SK-N-SH treated with all-trans-retinoic acid at 6 μM for 48 hours (cell line): ENCODE measurements around the gene GNAS-AS1.
A peak's percentile ranks its signal among the peaks of the same experiment; 100 is the strongest.
"Not testable (repeated sequence)": the region's sequence is repeated elsewhere in the genome, so short reads cannot be mapped to it uniquely, and the experiment has no call there.

Source experiments
- ATAC-seq: fragments of 200-7000 bp; cut with Tn5 transposase; 3 replicates; pipeline ENCODE4 v1.9.1; 2020; ENCODE audit warnings: mild to moderate bottlenecking, moderate library complexity
- ARNTL ChIP-seq: fragments of 450-650 bp; formaldehyde crosslinking; IDR thresholded peaks from 2 replicates; pipeline ENCODE4 v1.5.0; 2020; ENCODE audit warnings: low read depth, mild to moderate bottlenecking, moderate library complexity, borderline replicate concordance
- BACH2 ChIP-seq: fragments of 250-450 bp; sonication (Bioruptor Pico); IDR thresholded peaks from 2 replicates; pipeline ENCODE4 v1.9.0; 2021; ENCODE audit warnings: mild to moderate bottlenecking, borderline replicate concordance
- CSDC2 ChIP-seq: fragments of 250-450 bp; sonication (Bioruptor Pico); IDR thresholded peaks from 2 replicates; pipeline ENCODE4 v1.5.0; 2020; ENCODE audit warnings: mild to moderate bottlenecking, moderate library complexity
- ESRRG ChIP-seq: fragments of 250-450 bp; sonication (Bioruptor Pico); IDR thresholded peaks from 2 replicates; pipeline ENCODE4 v1.6.1; 2021; ENCODE audit warnings: mild to moderate bottlenecking
- GLIS3 ChIP-seq: fragments of 250-450 bp; sonication (Bioruptor Pico); IDR thresholded peaks from 2 replicates; pipeline ENCODE4 v1.5.0; 2020; ENCODE audit warnings: mild to moderate bottlenecking, moderate library complexity
- ISL1 ChIP-seq: fragments of 250-450 bp; sonication (Bioruptor Pico); IDR thresholded peaks from 2 replicates; pipeline ENCODE4 v2.1.2; 2022; ENCODE audit warnings: mild to moderate bottlenecking, moderate library complexity
- OSR1 ChIP-seq: fragments of 250-450 bp; sonication (Bioruptor Pico); IDR thresholded peaks from 2 replicates; pipeline ENCODE4 v1.8.0; 2022; ENCODE audit warnings: moderate library complexity, mild to moderate bottlenecking, inconsistent platforms
- PPARA ChIP-seq: fragments of 250-450 bp; sonication (Bioruptor Pico); IDR thresholded peaks from 2 replicates; pipeline ENCODE4 v1.5.0; 2020; ENCODE audit warnings: mild to moderate bottlenecking, borderline replicate concordance
- RARB ChIP-seq: fragments of 250-450 bp; sonication (Bioruptor Pico); IDR thresholded peaks from 2 replicates; pipeline ENCODE4 v1.8.0; 2021; ENCODE audit warnings: mild to moderate bottlenecking, moderate library complexity
- SNAI2 ChIP-seq: fragments of 250-450 bp; sonication (Bioruptor Pico); IDR thresholded peaks from 2 replicates; pipeline ENCODE4 v1.5.0; 2020; ENCODE audit warnings: mild to moderate bottlenecking, moderate library complexity
- TCF4 ChIP-seq: fragments of 250-450 bp; sonication (Bioruptor Pico); IDR thresholded peaks from 2 replicates; pipeline ENCODE4 v1.8.0; 2021; ENCODE audit warnings: mild to moderate bottlenecking, moderate library complexity, borderline replicate concordance
- TOX ChIP-seq: fragments of 250-450 bp; sonication (Bioruptor Pico); IDR thresholded peaks from 2 replicates; pipeline ENCODE4 v1.8.0; 2021; ENCODE audit warnings: mild to moderate bottlenecking, moderate library complexity, borderline replicate concordance
- ZC3H10 ChIP-seq: fragments of 250-450 bp; sonication (Bioruptor Pico); IDR thresholded peaks from 2 replicates; pipeline ENCODE4 v1.5.1; 2021; ENCODE audit warnings: mild to moderate bottlenecking, moderate library complexity
- ZFP3 ChIP-seq: fragments of 250-450 bp; sonication (Bioruptor Pico); IDR thresholded peaks from 2 replicates; pipeline ENCODE4 v1.5.0; 2020; ENCODE audit warnings: mild to moderate bottlenecking, moderate library complexity
- ZFP30 ChIP-seq: fragments of 450-650 bp; formaldehyde crosslinking; IDR thresholded peaks from 2 replicates; pipeline ENCODE4 v1.5.0; 2022; ENCODE audit warnings: mild to moderate bottlenecking, moderate library complexity
- ZNF565 ChIP-seq: fragments of 450-650 bp; formaldehyde crosslinking; conservative IDR thresholded peaks from 2 replicates; pipeline ENCODE4 v1.5.0; 2020; ENCODE audit warnings: low read depth, mild to moderate bottlenecking, moderate library complexity
- ZNF70 ChIP-seq: fragments of 450-650 bp; formaldehyde crosslinking; IDR thresholded peaks from 2 replicates; pipeline ENCODE4 v1.5.0; 2020; ENCODE audit warnings: mild to moderate bottlenecking, moderate library complexity
- ZNF8 ChIP-seq: fragments of 450-650 bp; formaldehyde crosslinking; IDR thresholded peaks from 2 replicates; pipeline ENCODE4 v1.5.0; 2020; ENCODE audit warnings: mild to moderate bottlenecking, moderate library complexity
- TF ChIP-seq, protein P1 (sequence below): fragments of 250-450 bp; sonication (Bioruptor Pico); IDR thresholded peaks from 2 replicates; pipeline ENCODE4 v1.5.1; 2021; ENCODE audit warnings: mild to moderate bottlenecking, moderate library complexity
- TF ChIP-seq, protein P2 (sequence below): fragments of 250-450 bp; sonication (Bioruptor Pico); IDR thresholded peaks from 2 replicates; pipeline ENCODE4 v1.8.0; 2020; ENCODE audit warnings: mild to moderate bottlenecking, moderate library complexity, borderline replicate concordance
- TF ChIP-seq, protein P3 (sequence below): fragments of 250-450 bp; sonication (Bioruptor Pico); IDR thresholded peaks from 2 replicates; pipeline ENCODE4 v1.5.1; 2020; ENCODE audit warnings: low read depth, mild to moderate bottlenecking, moderate library complexity

The GNAS-AS1 gene

DNA sequence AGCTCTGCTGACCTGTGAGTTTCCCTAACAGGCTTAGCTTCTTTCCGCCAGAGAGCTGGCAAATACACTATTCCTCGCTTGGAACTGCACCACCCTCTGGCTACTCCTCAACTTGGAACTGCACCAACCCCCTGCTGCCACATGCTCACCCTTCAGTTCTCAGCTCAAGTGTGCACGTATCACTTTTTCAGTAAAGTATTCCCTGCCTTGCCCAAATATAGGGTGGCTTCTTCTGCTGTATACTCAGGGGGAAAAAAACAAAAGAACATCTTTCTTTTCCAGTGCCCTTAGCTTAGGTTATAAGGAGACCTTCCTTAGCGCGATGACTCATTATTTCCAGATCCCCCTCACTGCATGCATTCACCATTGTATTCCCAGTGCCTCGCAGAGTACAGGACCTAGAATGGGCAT is 21.2 kb downstream of the GNAS-AS1 start:
- peak; percentile 38; the same call in 1 of the 3 replicates for ATAC-seq
- TF ChIP-seq CSDC2, result no peak
- no peak for TF ChIP-seq ESRRG (CRISPR knock-in tag)
- TF ChIP-seq TCF4 (CRISPR knock-in tag), result no peak
- no peak for TF ChIP-seq ZFP3 (CRISPR knock-in tag)
- no peak for TF ChIP-seq PPARA
- TF ChIP-seq ISL1 (CRISPR knock-in tag), result no peak
- TF ChIP-seq OSR1 (CRISPR knock-in tag), result no peak
- TF ChIP-seq ZNF8, result no peak
- no peak for TF ChIP-seq ARNTL (CRISPR knock-in tag)
- TF ChIP-seq, protein P1, sequence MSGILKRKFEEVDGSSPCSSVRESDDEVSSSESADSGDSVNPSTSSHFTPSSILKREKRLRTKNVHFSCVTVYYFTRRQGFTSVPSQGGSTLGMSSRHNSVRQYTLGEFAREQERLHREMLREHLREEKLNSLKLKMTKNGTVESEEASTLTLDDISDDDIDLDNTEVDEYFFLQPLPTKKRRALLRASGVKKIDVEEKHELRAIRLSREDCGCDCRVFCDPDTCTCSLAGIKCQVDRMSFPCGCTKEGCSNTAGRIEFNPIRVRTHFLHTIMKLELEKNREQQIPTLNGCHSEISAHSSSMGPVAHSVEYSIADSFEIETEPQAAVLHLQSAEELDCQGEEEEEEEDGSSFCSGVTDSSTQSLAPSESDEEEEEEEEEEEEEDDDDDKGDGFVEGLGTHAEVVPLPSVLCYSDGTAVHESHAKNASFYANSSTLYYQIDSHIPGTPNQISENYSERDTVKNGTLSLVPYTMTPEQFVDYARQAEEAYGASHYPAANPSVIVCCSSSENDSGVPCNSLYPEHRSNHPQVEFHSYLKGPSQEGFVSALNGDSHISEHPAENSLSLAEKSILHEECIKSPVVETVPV (CRISPR knock-in tag), result no peak
- TF ChIP-seq TOX, result no peak

DNA sequence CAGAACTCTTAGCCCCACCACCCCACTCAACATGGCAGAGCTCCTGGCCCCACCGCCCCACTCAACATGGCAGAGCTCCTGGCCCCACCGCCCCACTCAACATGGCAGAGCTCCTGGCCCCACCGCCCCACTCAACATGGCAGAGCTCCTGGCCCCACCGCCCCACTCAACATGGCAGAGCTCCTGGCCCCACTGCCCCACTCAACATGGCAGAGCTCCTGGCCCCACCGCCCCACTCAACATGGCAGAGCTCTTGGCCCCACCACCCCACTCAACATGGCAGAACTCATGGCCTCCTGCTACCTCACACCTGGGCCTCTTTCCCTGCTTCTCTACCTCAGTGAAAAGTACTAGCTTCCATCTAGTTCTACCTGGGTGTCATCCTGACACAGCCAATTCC is 21.9 kb downstream of the GNAS-AS1 start:
- not testable (repeated sequence) for ATAC-seq

DNA sequence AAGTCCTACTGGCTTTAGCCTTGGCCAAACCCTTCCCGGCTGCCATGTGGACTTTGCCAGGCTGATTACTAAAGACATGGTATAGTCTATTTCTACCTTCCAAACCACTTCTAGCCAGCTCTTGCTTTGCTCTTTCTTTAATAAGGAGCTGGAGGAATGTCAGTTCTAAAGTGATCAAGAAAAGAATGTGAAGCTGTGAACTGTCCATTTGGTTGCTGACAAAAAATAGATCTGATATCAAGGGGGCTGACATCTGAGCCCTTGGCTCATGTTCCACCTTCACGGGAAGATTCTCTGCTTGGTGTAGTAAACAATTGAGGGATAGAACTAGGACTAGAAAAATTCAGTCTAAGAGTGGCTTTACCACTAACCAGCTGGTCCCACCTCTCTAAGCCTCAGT is 22.6 kb downstream of the GNAS-AS1 start:
- no peak for ATAC-seq

DNA sequence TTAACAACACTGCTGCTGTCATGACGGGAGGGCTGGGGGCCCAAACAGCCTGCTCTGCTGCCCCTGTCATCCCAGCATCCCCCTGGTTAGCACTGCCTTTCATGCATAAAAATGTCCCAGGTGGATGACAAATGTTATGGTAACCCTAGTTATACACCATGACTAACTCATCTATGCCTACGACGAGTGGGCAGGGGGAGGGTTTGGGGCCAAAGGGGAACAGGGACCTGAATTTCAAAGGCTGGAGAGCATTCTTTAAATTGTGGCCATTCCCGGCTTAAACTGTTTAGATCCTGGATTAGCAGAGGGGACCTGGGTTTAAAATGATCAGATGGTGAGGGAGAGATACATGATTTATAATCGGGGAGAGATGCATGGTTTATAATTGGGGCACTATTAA is 24.4 kb downstream of the GNAS-AS1 start:
- ATAC-seq, result no peak
- TF ChIP-seq SNAI2 (CRISPR knock-in tag) (no peak), BACH2 (no peak), ZFP3 (CRISPR knock-in tag) (no peak), TOX (no peak), OSR1 (CRISPR knock-in tag) (no peak), ZC3H10 (CRISPR knock-in tag) (no peak), CSDC2 (no peak), ZNF565 (CRISPR knock-in tag) (no peak), ZFP30 (no peak), GLIS3 (no peak)
- TF ChIP-seq, protein P2, sequence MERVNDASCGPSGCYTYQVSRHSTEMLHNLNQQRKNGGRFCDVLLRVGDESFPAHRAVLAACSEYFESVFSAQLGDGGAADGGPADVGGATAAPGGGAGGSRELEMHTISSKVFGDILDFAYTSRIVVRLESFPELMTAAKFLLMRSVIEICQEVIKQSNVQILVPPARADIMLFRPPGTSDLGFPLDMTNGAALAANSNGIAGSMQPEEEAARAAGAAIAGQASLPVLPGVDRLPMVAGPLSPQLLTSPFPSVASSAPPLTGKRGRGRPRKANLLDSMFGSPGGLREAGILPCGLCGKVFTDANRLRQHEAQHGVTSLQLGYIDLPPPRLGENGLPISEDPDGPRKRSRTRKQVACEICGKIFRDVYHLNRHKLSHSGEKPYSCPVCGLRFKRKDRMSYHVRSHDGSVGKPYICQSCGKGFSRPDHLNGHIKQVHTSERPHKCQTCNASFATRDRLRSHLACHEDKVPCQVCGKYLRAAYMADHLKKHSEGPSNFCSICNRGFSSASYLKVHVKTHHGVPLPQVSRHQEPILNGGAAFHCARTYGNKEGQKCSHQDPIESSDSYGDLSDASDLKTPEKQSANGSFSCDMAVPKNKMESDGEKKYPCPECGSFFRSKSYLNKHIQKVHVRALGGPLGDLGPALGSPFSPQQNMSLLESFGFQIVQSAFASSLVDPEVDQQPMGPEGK (CRISPR knock-in tag), result no peak

More for the DNA sequence above, 22.6 kb downstream of the GNAS-AS1 start:
- TF ChIP-seq ZNF8, result no peak
- TF ChIP-seq CSDC2, result no peak
- TF ChIP-seq RARB (CRISPR knock-in tag), result no peak
- TF ChIP-seq GLIS3, result no peak
- no peak for TF ChIP-seq SNAI2 (CRISPR knock-in tag)
- TF ChIP-seq ISL1 (CRISPR knock-in tag), result no peak
- TF ChIP-seq ARNTL (CRISPR knock-in tag), result no peak
- TF ChIP-seq, protein P2 (CRISPR knock-in tag), result no peak
- no peak for TF ChIP-seq TOX
- TF ChIP-seq TCF4 (CRISPR knock-in tag), result no peak
- TF ChIP-seq ZNF70 (CRISPR knock-in tag), result no peak
- TF ChIP-seq, protein P1 (CRISPR knock-in tag), result no peak
- TF ChIP-seq OSR1 (CRISPR knock-in tag), result no peak
- TF ChIP-seq, protein P3, sequence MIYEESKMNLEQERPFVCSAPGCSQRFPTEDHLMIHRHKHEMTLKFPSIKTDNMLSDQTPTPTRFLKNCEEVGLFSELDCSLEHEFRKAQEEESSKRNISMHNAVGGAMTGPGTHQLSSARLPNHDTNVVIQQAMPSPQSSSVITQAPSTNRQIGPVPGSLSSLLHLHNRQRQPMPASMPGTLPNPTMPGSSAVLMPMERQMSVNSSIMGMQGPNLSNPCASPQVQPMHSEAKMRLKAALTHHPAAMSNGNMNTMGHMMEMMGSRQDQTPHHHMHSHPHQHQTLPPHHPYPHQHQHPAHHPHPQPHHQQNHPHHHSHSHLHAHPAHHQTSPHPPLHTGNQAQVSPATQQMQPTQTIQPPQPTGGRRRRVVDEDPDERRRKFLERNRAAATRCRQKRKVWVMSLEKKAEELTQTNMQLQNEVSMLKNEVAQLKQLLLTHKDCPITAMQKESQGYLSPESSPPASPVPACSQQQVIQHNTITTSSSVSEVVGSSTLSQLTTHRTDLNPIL (CRISPR knock-in tag), result no peak
